Endothelial cell of umbilical vein (primary cell): Measurements from ENCODE around the gene SRRM2. TPM values are rescaled to one million over a fixed set of nuclear protein-coding genes. Genes with fewer than 3 reads are reported as not detected.

Experiments
- BruUV-seq: library from RNA; stranded (reverse); fragments of 400-500 nt; replicated peaks from 2 replicates; lab custom pipeline; 2021; lab: Mats Ljungman, UMichigan
- CTCF ChIA-PET: fragments of 300-600, 350-600 bp; sonication (Branson Sonifier 250); formaldehyde crosslinking; loops from one replicate; lab custom pipeline; 2021; ENCODE audit warnings: antibody characterized with exemption, inconsistent platforms; lab: Charles Lee
- POLR2A ChIA-PET: fragments of 300-600, 350-600 bp; sonication (Branson Sonifier 250); formaldehyde crosslinking; loops from one replicate; lab custom pipeline; 2021; ENCODE audit warnings: antibody characterized with exemption, inconsistent platforms; lab: Charles Lee
- DNase-seq: peaks from one replicate; pipeline ENCODE4 v3.0.0-alpha.2; 2011; ENCODE audit warnings: low read depth, low spot score
- FAIRE-seq: peaks from 2 replicates; lab custom pipeline; 2011; peaks lifted over from hg19 to GRCh38; lab: Jason Lieb, UNC
- H2AFZ ChIP-seq: 2 replicates; pipeline ENCODE4 v1.6.0; 2012; ENCODE audit warnings: low read depth, low read length, control low read depth, inconsistent platforms
- H3K27ac ChIP-seq: 2 replicates; pipeline ENCODE4 v1.5.1; 2011; ENCODE audit warnings: low read depth, mild to moderate bottlenecking, control low read depth, low read length, moderate library complexity; ENCODE audit not compliant: insufficient read depth
- H3K27me3 ChIP-seq, 2 experiments: 2 replicates each; pipeline versions ENCODE4 v1.6.0 to v1.6.1; 2011; ENCODE audit warnings: low read length in 2 of 2, mixed read lengths in 1 of 2; ENCODE audit not compliant: control insufficient read depth in 2 of 2, insufficient read depth in 2 of 2
- H3K36me3 ChIP-seq, 2 experiments: 2 replicates in 1 of 2; 3 replicates in 1 of 2; pipeline ENCODE4 v1.5.1; 2011; ENCODE audit warnings: low read length in 2 of 2, mild to moderate bottlenecking in 1 of 2, moderate library complexity in 1 of 2; ENCODE audit not compliant: control insufficient read depth in 2 of 2, insufficient read depth in 2 of 2; ENCODE audit errors: extremely low read depth in 1 of 2
- H3K4me1 ChIP-seq: 3 replicates; pipeline ENCODE4 v1.5.1; 2011; ENCODE audit warnings: mild to moderate bottlenecking, low read length; ENCODE audit not compliant: control insufficient read depth, insufficient read depth; ENCODE audit errors: extremely low read depth
- H3K4me2 ChIP-seq: 2 replicates; pipeline ENCODE4 v1.6.1; 2011; ENCODE audit warnings: low read length, control low read depth, mixed read lengths; ENCODE audit not compliant: insufficient read depth
- H3K4me3 ChIP-seq, 3 experiments: fragments of 200-600 bp in 1 of 3; sonication (generic), shearing (Covaris generic) in 1 of 3; replicated peaks in 1 of 3; 2 replicates each; pipeline ENCODE4 v1.5.1; 2011 to 2016; ENCODE audit warnings: control low read depth in 3 of 3, low read length in 3 of 3, mild to moderate bottlenecking in 2 of 3, inconsistent platforms in 1 of 3, low read depth in 1 of 3, moderate library complexity in 1 of 3; ENCODE audit not compliant: insufficient read depth in 1 of 3
- H3K79me2 ChIP-seq: 2 replicates; pipeline ENCODE4 v1.6.0; 2012; ENCODE audit warnings: low read length, inconsistent platforms; ENCODE audit not compliant: control insufficient read depth, insufficient read depth
- H3K9ac ChIP-seq: replicated peaks from 2 replicates; pipeline ENCODE3; 2011; ENCODE audit warnings: low read length, control low read depth; ENCODE audit not compliant: insufficient read depth; ENCODE audit errors: extremely low read depth
- H3K9me1 ChIP-seq: replicated peaks from 3 replicates; pipeline ENCODE4 v1.6.0; 2011; ENCODE audit warnings: mild to moderate bottlenecking, low read length; ENCODE audit not compliant: control insufficient read depth, insufficient read depth; ENCODE audit errors: extremely low read depth
- H3K9me3 ChIP-seq: replicated peaks from 2 replicates; pipeline ENCODE4 v1.5.1; 2012; ENCODE audit warnings: low read length, inconsistent platforms; ENCODE audit not compliant: control insufficient read depth, insufficient read depth
- H4K20me1 ChIP-seq: replicated peaks from 2 replicates; pipeline ENCODE3; 2011; ENCODE audit warnings: mild to moderate bottlenecking, low read length; ENCODE audit not compliant: control insufficient read depth, insufficient read depth; ENCODE audit errors: extremely low read depth
- CTCF ChIP-seq, 2 donors: IDR thresholded peaks; 1 replicate in 1 of 2; 2 replicates in 1 of 2; pipeline ENCODE4 v1.5.1; 2011; ENCODE audit warnings: low read length in 2 of 2, mild to moderate bottlenecking in 2 of 2, moderate library complexity in 2 of 2, control low read depth in 1 of 2, inconsistent platforms in 1 of 2, low read depth in 1 of 2; ENCODE audit not compliant: insufficient read depth in 1 of 2; ENCODE audit errors: extremely low read depth in 1 of 2
- EZH2 ChIP-seq: IDR thresholded peaks from 2 replicates; pipeline ENCODE4 v1.6.1; 2012; ENCODE audit warnings: borderline replicate concordance, low read depth, mild to moderate bottlenecking, moderate library complexity, low read length, inconsistent platforms; ENCODE audit not compliant: severe bottlenecking
- FOS ChIP-seq: IDR thresholded peaks from 2 replicates; pipeline ENCODE4 v1.6.1; 2011; ENCODE audit warnings: mild to moderate bottlenecking, low read length, moderate library complexity, borderline replicate concordance; ENCODE audit not compliant: insufficient read depth
- GATA2 ChIP-seq: IDR thresholded peaks from 2 replicates; pipeline ENCODE4 v1.7.0; 2011; ENCODE audit warnings: low read depth, mild to moderate bottlenecking, moderate library complexity, mixed read lengths, low read length; ENCODE audit not compliant: insufficient read length, insufficient read depth
- JUN ChIP-seq: IDR thresholded peaks from 2 replicates; pipeline ENCODE4 v1.6.1; 2011; ENCODE audit warnings: borderline replicate concordance, low read depth; ENCODE audit not compliant: insufficient read length, insufficient read depth
- MAX ChIP-seq: IDR thresholded peaks from 2 replicates; pipeline ENCODE4 v1.6.1; 2011; ENCODE audit not compliant: insufficient read depth, insufficient read length
- MYC ChIP-seq: IDR thresholded peaks from one replicate; pipeline ENCODE4 v1.6.1; 2011; ENCODE audit warnings: mild to moderate bottlenecking, low read depth, low read length
- POLR2A ChIP-seq: IDR thresholded peaks from 2 replicates; pipeline ENCODE4 v1.6.1; 2012; ENCODE audit warnings: low read depth, mild to moderate bottlenecking, control low read depth, low read length
- POLR2AphosphoS5 ChIP-seq: IDR thresholded peaks from 2 replicates; pipeline ENCODE4 v1.6.1; 2012; ENCODE audit warnings: low read depth, mild to moderate bottlenecking, control low read depth, low read length, moderate library complexity; ENCODE audit not compliant: insufficient read depth
- dilution Hi-C: fragments of 300-500 bp; cut with MboI; formaldehyde crosslinking; loops from one replicate; pipeline ENCODE4 v1.15.0; 2019; ENCODE audit warnings: low sequenced_read_pairs; ENCODE audit not compliant: extremely low pct_ligation_motif_present
- intact Hi-C: fragments of 100-400 bp; cut with micrococcal nuclease; formaldehyde crosslinking; loops from one replicate; pipeline ENCODE4 v1.10.0; 2022
- polyA plus RNA-seq, 4 experiments: library from polyadenylated mRNA; depleted of rRNA in 3 of 4; stranded (reverse) in 3 of 4; unstranded in 1 of 4; fragments of >200 nt; gene quantifications; 2 replicates each; pipeline versions ENCODE4 v1.2.1 to v1.2.3, GENCODE V29; 2011 to 2012; ENCODE audit warnings: missing spikeins in 1 of 4
- total RNA-seq: library from RNA; stranded (reverse); gene quantifications from 2 replicates; pipeline ENCODE4 v1.2.3, GENCODE V29; 2021

Gene SRRM2
- total and polyA plus RNA-seq, 2 donors (not counting 3 experiments of a cell fraction or from before 2014, with no cell fraction given), result 270 to 483 TPM

DNA sequence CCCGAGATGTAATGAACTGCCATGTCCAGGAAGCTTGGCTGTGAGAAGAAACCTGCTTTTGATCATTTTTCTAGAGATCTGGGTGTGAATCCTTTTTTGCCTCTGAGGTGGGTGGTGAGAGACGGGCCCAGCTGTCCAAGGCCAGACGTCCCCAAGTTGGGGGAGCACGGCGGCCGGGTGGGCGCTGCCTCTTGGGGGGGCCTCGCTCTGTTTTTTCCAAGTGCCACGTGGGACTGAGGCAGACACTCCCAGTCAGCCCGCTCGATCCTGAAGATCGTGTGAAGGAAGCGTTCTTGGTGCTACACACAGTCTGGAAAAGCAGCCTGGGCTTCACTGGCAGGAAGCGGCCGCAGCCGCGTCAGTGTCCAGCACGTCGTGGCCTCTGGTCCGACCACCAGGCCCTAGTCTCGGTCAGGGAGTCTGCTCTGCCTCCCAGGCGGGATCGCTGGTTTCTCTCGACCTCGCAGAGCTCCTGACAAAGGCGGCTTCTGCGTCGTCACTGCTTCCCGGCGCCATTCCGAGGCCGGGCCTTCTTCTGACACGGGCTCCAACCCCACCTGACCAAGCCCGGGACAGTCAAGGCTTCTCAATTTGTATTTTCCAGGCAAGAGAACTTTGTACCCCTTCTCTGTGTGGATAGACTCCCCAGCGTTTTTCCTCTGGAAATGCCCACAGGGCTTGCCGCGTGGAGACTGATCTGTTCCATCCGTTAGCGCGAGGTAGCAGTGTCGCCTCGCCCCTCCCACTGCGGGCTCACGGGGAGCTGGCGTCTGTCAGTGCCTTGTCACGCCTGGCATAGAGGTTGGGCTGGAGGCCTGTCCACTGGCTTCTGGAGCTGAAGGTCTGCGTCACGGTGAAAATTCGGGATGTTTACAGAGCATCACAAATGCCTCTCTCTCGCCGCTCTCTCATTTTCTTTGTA lies 44.8 kb upstream of the SRRM2 start:
- BruUV-seq, result no TSS peak
- no peaks in the 10 kb centered on the region for H4K20me1 ChIP-seq
- CTCF ChIA-PET, result interaction anchor here (1.0 kb wide), 1 partner anchor 9 kb away, joined by 3 read pairs; no protein-coding TSS in a partner anchor

More for the DNA sequence above, 44.8 kb upstream of the SRRM2 start:
- Histone ChIP-seq H2AFZ (no peak overlapping the region), H3K79me2 (no peaks in the 10 kb centered on the region), H3K4me1 (no peaks in the 10 kb centered on the region), H3K4me3 (no peak overlapping the region), H3K4me2 (no peak overlapping the region), H3K9me1 (no peaks in the 10 kb centered on the region), H3K36me3 (peaks cover 0 to 28% of the 10 kb centered on the region in 2 experiments), H3K27me3 (no peaks in the 10 kb centered on the region), H3K27ac (no peak overlapping the region), H3K9ac (no peak overlapping the region), H3K9me3 (no peaks in the 10 kb centered on the region)
- DNase-seq (no peak), FAIRE-seq (no peak)
- POLR2A ChIA-PET, result no interaction called here
- TF ChIP-seq CTCF (IDR thresholded peaks at IDR 0.05; ENCODE audit: extremely low read depth in 1 of 2, insufficient read depth in 1 of 2, low read depth in 1 of 2, low read length in 2 of 2) (no peak), POLR2A (no peak), MYC (no peak), MAX (no peak), JUN (no peak), FOS (no peak), POLR2AphosphoS5 (no peak), GATA2 (no peak), EZH2 (no peak)
- intact Hi-C loops, result no loop called here
- dilution Hi-C loops, result no loop called here
